H1 (cell line): ENCODE measurements around the gene ZNF705A. TPM values are rescaled to one million over a fixed set of nuclear protein-coding genes. Genes with fewer than 3 reads are reported as not detected.

Source experiments
- ASH2L ChIP-seq: fragments of 200-600, 300-600 bp; sonication (generic); IDR thresholded peaks from one replicate; pipeline ENCODE4 v1.7.1; 2017; ENCODE audit warnings: low read length
- CBX8 ChIP-seq: fragments of 300-800, 300-1000 bp; sonication (generic); IDR thresholded peaks from 2 replicates; pipeline ENCODE4 v1.7.1; 2016; ENCODE audit warnings: low read depth, low read length, borderline replicate concordance
- CREB1 ChIP-seq: IDR thresholded peaks from 2 replicates; pipeline ENCODE4 v1.6.1; 2012; ENCODE audit warnings: inconsistent platforms
- EGR1 ChIP-seq: IDR thresholded peaks from 2 replicates; pipeline ENCODE4 v1.6.1; 2011; ENCODE audit warnings: low read depth, low read length, borderline replicate concordance
- POLR2A ChIP-seq, 2 experiments: IDR thresholded peaks; 1 replicate in 1 of 2; 2 replicates in 1 of 2; pipeline ENCODE4 v1.6.1; 2011; ENCODE audit warnings: low read depth in 2 of 2, low read length in 2 of 2, mild to moderate bottlenecking in 2 of 2; ENCODE audit errors: control extremely low read depth in 1 of 2
- RBBP5 ChIP-seq: IDR thresholded peaks from 2 replicates; pipeline ENCODE4 v1.7.1; 2012; ENCODE audit warnings: low read depth, mild to moderate bottlenecking, inconsistent platforms, low read length, moderate library complexity, borderline replicate concordance
- TEAD4 ChIP-seq: IDR thresholded peaks from 2 replicates; pipeline ENCODE4 v1.6.1; 2012; ENCODE audit warnings: low read depth, low read length, inconsistent platforms, mixed read lengths
- polyA plus RNA-seq, 7 experiments: library from polyadenylated mRNA; depleted of rRNA in 3 of 7; stranded (reverse) in 5 of 7; unstranded in 2 of 7; fragments of >200 nt in 5 of 7; fragments of 200-250 nt in 2 of 7; gene quantifications; 1 replicate in 5 of 7; 2 replicates in 1 of 7; 4 replicates in 1 of 7; pipeline versions ENCODE4 v1.2.1 to v1.2.3, GENCODE V29; 2011 to 2013; ENCODE audit warnings: missing spikeins in 2 of 7, mixed read lengths in 2 of 7
- total RNA-seq: library from RNA; stranded (reverse); fragmentation: NEBNext Ultra II Directional; extraction: Animal tissue kit (Norgen Biotek cat#: 25700); gene quantifications from 2 replicates; pipeline ENCODE4 v1.2.1, GENCODE V29; 2021
- TF ChIP-seq, protein P1 (sequence below): fragments of 300-600 bp; sonication (generic); IDR thresholded peaks from 2 replicates; pipeline ENCODE4 v1.7.1; 2012; ENCODE audit warnings: low read length, moderate library complexity, mild to moderate bottlenecking, inconsistent platforms; ENCODE audit not compliant: insufficient replicate concordance
- TF ChIP-seq, protein P2 (sequence below): IDR thresholded peaks from 2 replicates; pipeline ENCODE4 v1.6.1; 2012; ENCODE audit warnings: inconsistent platforms
- TF ChIP-seq, protein P3 (sequence below): IDR thresholded peaks from 2 replicates; pipeline ENCODE4 v1.6.1; 2012; ENCODE audit warnings: inconsistent platforms

The ZNF705A gene
- total and polyA plus RNA-seq, 2 of the 8 experiments (the other 6 are each of a cell fraction or from before 2014, with no cell fraction given) = not detected

DNA sequence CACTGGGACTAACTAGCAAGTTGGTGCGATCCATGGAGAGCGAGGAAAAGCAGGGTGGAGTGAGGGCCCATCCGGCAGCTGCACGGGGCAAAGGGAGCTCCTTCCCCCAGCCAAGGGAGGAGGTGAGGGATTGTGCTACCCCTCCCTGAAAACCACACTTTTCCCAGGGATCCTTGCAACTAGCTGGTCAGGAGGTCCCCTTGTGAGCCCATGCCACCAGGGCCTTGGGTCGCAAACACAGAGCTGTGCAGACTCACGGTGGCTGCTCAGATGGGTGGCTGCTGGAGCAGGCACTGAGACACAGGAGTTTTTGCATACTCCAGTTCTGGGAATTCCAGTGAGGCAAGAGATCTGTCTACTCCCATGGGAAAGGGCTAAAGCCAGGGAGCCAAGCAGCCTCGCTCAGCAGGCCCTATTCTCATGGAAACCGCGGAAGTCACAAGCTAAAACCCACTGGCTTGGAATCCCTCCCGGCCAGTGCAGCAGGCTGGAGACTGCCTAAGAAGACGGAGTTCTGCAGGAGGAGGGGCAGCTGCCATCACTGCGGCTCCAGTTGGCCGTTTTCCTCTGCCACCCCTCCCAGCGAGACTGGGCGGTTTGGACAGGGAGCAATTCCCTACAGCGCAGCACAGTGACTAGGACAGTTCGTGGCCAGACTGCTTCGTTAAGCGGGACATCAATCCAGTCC is 10.9 kb upstream of the ZNF705A start (continued):
- TF ChIP-seq, protein P1, sequence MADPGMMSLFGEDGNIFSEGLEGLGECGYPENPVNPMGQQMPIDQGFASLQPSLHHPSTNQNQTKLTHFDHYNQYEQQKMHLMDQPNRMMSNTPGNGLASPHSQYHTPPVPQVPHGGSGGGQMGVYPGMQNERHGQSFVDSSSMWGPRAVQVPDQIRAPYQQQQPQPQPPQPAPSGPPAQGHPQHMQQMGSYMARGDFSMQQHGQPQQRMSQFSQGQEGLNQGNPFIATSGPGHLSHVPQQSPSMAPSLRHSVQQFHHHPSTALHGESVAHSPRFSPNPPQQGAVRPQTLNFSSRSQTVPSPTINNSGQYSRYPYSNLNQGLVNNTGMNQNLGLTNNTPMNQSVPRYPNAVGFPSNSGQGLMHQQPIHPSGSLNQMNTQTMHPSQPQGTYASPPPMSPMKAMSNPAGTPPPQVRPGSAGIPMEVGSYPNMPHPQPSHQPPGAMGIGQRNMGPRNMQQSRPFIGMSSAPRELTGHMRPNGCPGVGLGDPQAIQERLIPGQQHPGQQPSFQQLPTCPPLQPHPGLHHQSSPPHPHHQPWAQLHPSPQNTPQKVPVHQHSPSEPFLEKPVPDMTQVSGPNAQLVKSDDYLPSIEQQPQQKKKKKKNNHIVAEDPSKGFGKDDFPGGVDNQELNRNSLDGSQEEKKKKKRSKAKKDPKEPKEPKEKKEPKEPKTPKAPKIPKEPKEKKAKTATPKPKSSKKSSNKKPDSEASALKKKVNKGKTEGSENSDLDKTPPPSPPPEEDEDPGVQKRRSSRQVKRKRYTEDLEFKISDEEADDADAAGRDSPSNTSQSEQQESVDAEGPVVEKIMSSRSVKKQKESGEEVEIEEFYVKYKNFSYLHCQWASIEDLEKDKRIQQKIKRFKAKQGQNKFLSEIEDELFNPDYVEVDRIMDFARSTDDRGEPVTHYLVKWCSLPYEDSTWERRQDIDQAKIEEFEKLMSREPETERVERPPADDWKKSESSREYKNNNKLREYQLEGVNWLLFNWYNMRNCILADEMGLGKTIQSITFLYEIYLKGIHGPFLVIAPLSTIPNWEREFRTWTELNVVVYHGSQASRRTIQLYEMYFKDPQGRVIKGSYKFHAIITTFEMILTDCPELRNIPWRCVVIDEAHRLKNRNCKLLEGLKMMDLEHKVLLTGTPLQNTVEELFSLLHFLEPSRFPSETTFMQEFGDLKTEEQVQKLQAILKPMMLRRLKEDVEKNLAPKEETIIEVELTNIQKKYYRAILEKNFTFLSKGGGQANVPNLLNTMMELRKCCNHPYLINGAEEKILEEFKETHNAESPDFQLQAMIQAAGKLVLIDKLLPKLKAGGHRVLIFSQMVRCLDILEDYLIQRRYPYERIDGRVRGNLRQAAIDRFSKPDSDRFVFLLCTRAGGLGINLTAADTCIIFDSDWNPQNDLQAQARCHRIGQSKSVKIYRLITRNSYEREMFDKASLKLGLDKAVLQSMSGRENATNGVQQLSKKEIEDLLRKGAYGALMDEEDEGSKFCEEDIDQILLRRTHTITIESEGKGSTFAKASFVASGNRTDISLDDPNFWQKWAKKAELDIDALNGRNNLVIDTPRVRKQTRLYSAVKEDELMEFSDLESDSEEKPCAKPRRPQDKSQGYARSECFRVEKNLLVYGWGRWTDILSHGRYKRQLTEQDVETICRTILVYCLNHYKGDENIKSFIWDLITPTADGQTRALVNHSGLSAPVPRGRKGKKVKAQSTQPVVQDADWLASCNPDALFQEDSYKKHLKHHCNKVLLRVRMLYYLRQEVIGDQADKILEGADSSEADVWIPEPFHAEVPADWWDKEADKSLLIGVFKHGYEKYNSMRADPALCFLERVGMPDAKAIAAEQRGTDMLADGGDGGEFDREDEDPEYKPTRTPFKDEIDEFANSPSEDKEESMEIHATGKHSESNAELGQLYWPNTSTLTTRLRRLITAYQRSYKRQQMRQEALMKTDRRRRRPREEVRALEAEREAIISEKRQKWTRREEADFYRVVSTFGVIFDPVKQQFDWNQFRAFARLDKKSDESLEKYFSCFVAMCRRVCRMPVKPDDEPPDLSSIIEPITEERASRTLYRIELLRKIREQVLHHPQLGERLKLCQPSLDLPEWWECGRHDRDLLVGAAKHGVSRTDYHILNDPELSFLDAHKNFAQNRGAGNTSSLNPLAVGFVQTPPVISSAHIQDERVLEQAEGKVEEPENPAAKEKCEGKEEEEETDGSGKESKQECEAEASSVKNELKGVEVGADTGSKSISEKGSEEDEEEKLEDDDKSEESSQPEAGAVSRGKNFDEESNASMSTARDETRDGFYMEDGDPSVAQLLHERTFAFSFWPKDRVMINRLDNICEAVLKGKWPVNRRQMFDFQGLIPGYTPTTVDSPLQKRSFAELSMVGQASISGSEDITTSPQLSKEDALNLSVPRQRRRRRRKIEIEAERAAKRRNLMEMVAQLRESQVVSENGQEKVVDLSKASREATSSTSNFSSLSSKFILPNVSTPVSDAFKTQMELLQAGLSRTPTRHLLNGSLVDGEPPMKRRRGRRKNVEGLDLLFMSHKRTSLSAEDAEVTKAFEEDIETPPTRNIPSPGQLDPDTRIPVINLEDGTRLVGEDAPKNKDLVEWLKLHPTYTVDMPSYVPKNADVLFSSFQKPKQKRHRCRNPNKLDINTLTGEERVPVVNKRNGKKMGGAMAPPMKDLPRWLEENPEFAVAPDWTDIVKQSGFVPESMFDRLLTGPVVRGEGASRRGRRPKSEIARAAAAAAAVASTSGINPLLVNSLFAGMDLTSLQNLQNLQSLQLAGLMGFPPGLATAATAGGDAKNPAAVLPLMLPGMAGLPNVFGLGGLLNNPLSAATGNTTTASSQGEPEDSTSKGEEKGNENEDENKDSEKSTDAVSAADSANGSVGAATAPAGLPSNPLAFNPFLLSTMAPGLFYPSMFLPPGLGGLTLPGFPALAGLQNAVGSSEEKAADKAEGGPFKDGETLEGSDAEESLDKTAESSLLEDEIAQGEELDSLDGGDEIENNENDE = no peak
- TF ChIP-seq, protein P2, sequence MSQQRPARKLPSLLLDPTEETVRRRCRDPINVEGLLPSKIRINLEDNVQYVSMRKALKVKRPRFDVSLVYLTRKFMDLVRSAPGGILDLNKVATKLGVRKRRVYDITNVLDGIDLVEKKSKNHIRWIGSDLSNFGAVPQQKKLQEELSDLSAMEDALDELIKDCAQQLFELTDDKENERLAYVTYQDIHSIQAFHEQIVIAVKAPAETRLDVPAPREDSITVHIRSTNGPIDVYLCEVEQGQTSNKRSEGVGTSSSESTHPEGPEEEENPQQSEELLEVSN = peak; percentile 27; the same call in 1 of the 2 replicates
- peak; percentile 84 for TF ChIP-seq ASH2L
- 0 out of 2 replicates have a peak, but pooled peaks have one; percentile 27 for TF ChIP-seq CREB1
- no peak for TF ChIP-seq CBX8
- TF ChIP-seq, protein P3, sequence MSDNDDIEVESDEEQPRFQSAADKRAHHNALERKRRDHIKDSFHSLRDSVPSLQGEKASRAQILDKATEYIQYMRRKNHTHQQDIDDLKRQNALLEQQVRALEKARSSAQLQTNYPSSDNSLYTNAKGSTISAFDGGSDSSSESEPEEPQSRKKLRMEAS = peak; percentile 51
- TF ChIP-seq EGR1 = no peak
- TF ChIP-seq RBBP5 = 0 out of 2 replicates have a peak, but pooled peaks have one; percentile 30
- TF ChIP-seq TEAD4 = peak; percentile 35; the same call in 1 of the 2 replicates
- TF ChIP-seq POLR2A (IDR thresholded peaks at IDR 0.05; ENCODE audit: control extremely low read depth in 1 of 2, low read depth in 2 of 2, low read length in 2 of 2) = peak in 1 of 2 experiments; percentile 63; a peak in 2 of 3 replicates
